ELR (cell line): ENCODE results near the gene HBA2.
"Not testable (repeated sequence)": the region's sequence is repeated elsewhere in the genome, so short reads cannot be mapped to it uniquely, and the experiment has no call there.

Experiments
- DNase-seq: peaks from one replicate; pipeline ENCODE4 v3.0.0-alpha.2; 2015; ENCODE audit warnings: low read depth

Gene HBA2

GRCh38 chr16:194516-194915, 21.8 kb downstream of the HBA2 start:
- no peak for DNase-seq

GRCh38 chr16:200388-200787, 27.7 kb downstream of the HBA2 start:
- DNase-seq: peak; percentile 73

GRCh38 chr16:203246-203645, 30.6 kb downstream of the HBA2 start:
- no peak for DNase-seq

- DNase-seq: not testable (repeated sequence)
These were observed 31.4 kb downstream of the HBA2 start for GRCh38 chr16:204046-204445.

GRCh38 chr16:209359-209758, 36.7 kb downstream of the HBA2 start:
- not testable (repeated sequence) for DNase-seq

- DNase-seq: not testable (repeated sequence)
These were observed 39.0 kb downstream of the HBA2 start for GRCh38 chr16:211631-212180.

- no peak for DNase-seq
These were observed 40.3 kb downstream of the HBA2 start for GRCh38 chr16:212999-213398.

GRCh38 chr16:220021-220420, 47.3 kb downstream of the HBA2 start:
- DNase-seq: no peak
